ENCODE data around the gene UBE2U. TPM values are rescaled to one million over a fixed set of nuclear protein-coding genes. Genes with fewer than 3 reads are reported as not detected.

The UBE2U gene
- polyA plus RNA-seq, 1 donor from 2014 or later, result not detected

- TF ChIP-seq RAD21 (conservative IDR thresholded peaks at IDR 0.05), result no peak
- TF ChIP-seq REST (IDR thresholded peaks at IDR 0.05; ENCODE audit: borderline replicate concordance), result no peak
- no peak for TF ChIP-seq POLR2AphosphoS5 (IDR thresholded peaks at IDR 0.05)
- TF ChIP-seq MXI1 (conservative IDR thresholded peaks at IDR 0.05; ENCODE audit: poor library complexity, severe bottlenecking), result no peak
- no peak for TF ChIP-seq CTCF (IDR thresholded peaks at IDR 0.05; ENCODE audit: poor library complexity, severe bottlenecking)
- no peak for TF ChIP-seq EZH2 (IDR thresholded peaks at IDR 0.05; ENCODE audit: borderline replicate concordance, insufficient read depth, low read length, poor library complexity, severe bottlenecking)
- no peak for TF ChIP-seq SMC3 (conservative IDR thresholded peaks at IDR 0.05; ENCODE audit: poor library complexity)
- no peak for TF ChIP-seq TAF1 (IDR thresholded peaks at IDR 0.05; ENCODE audit: low read depth)
- no peak for TF ChIP-seq EP300 (conservative IDR thresholded peaks at IDR 0.05; ENCODE audit: poor library complexity, severe bottlenecking)
- H3K79me2 ChIP-seq (replicated peaks; ENCODE audit: insufficient read depth, low read length), result no peaks in the 10 kb centered on the region
- no peak overlapping the region for H3K4me2 ChIP-seq (ENCODE audit: low read length)
- no peaks in the 10 kb centered on the region for H4K20me1 ChIP-seq (ENCODE audit: insufficient read depth)
- H3K4me3 ChIP-seq (ENCODE audit: low read length), result no peak overlapping the region
- H2AFZ ChIP-seq (ENCODE audit: low read depth, low read length), result no peak overlapping the region
- H3F3A ChIP-seq (ENCODE audit: insufficient read depth, low read length, poor library complexity, severe bottlenecking), result no peaks in the 10 kb centered on the region
- no peaks in the 10 kb centered on the region for H3K36me3 ChIP-seq (ENCODE audit: insufficient read depth, low read length)
- no peaks in the 10 kb centered on the region for H3K9me3 ChIP-seq (ENCODE audit: low read length)
- no peaks in the 10 kb centered on the region for H3K27me3 ChIP-seq (ENCODE audit: insufficient read depth, low read depth, low read length)
- no peak overlapping the region for H3K27ac ChIP-seq (ENCODE audit: low read length)
- no peaks in the 10 kb centered on the region for H3K9me2 ChIP-seq (ENCODE audit: insufficient read depth, low read length)
- H3K9ac ChIP-seq (ENCODE audit: low read length), result no peak overlapping the region
These were observed 7.2 kb upstream of the UBE2U start for GRCh38 chr1:64196074-64196870.

- H3K4me3 ChIP-seq (ENCODE audit: low read length), result no peak overlapping the region
These were observed 6.3 kb upstream of the UBE2U start for GRCh38 chr1:64197076-64197475.

More at GRCh38 chr1:64197076-64197475, 6.3 kb upstream of the UBE2U start:
- Histone ChIP-seq H3K4me2 (ENCODE audit: low read length) (no peak overlapping the region), H2AFZ (ENCODE audit: low read depth, low read length) (no peak overlapping the region), H3K79me2 (replicated peaks; ENCODE audit: insufficient read depth, low read length) (no peaks in the 10 kb centered on the region), H3K9me2 (ENCODE audit: insufficient read depth, low read length) (no peaks in the 10 kb centered on the region), H4K20me1 (ENCODE audit: insufficient read depth) (no peaks in the 10 kb centered on the region), H3K36me3 (ENCODE audit: insufficient read depth, low read length) (no peaks in the 10 kb centered on the region), H3F3A (ENCODE audit: insufficient read depth, low read length, poor library complexity, severe bottlenecking) (no peaks in the 10 kb centered on the region), H3K27ac (ENCODE audit: low read length) (no peak overlapping the region), H3K9ac (ENCODE audit: low read length) (no peak overlapping the region), H3K9me3 (ENCODE audit: low read length) (no peaks in the 10 kb centered on the region), H3K27me3 (ENCODE audit: insufficient read depth, low read depth, low read length) (no peaks in the 10 kb centered on the region)
- TF ChIP-seq CTCF (IDR thresholded peaks at IDR 0.05; ENCODE audit: poor library complexity, severe bottlenecking) (no peak), TAF1 (IDR thresholded peaks at IDR 0.05; ENCODE audit: low read depth) (no peak), EZH2 (IDR thresholded peaks at IDR 0.05; ENCODE audit: borderline replicate concordance, insufficient read depth, low read length, poor library complexity, severe bottlenecking) (no peak), MXI1 (conservative IDR thresholded peaks at IDR 0.05; ENCODE audit: poor library complexity, severe bottlenecking) (no peak), RAD21 (conservative IDR thresholded peaks at IDR 0.05) (no peak), SMC3 (conservative IDR thresholded peaks at IDR 0.05; ENCODE audit: poor library complexity) (no peak), REST (IDR thresholded peaks at IDR 0.05; ENCODE audit: borderline replicate concordance) (no peak), POLR2AphosphoS5 (IDR thresholded peaks at IDR 0.05) (no peak), EP300 (conservative IDR thresholded peaks at IDR 0.05; ENCODE audit: poor library complexity, severe bottlenecking) (no peak)
